Stimulated activated CD4-positive, alpha-beta T cell treated with anti-CD3 and anti-CD28 coated beads, Interleukin-4, amount 100 ng/mL, for 24 hours (primary cell): ENCODE data around the gene ASCC3.
"Not testable (repeated sequence)": the region's sequence is repeated elsewhere in the genome, so short reads cannot be mapped to it uniquely, and the experiment has no call there.

Source experiments
- DNase-seq: peaks from one replicate; pipeline ENCODE4 v3.0.0-alpha.2; 2020

Gene ASCC3

DNA sequence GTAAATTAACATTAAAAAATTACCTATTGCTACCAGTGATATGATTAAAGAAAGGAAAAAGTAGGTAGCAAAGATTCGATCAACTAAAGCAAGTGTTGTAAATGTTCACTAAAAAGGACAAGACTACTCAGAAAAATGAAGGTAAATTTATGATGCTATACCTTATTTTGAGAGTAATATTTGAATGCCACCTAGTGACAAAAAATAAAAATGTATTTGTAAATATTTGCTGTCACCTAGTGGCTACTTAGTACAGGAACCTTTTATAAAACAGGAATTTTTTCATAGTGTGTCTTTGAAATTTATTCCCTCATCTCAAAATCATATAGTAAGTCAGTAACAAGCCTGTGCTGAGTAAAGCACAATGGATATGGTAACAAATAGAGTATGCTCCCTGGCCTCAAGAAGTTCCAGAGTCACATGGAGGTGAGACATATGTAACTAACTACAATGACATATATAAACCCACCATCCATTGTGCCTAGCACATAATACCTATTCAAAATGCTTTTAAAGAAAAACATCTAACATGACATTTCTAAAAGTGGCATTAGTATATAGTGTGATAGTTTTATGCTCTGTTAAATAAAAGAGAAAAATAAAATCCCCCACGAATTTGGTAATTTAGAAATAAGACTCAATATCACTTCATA is 223.3 kb downstream of the ASCC3 start:
- DNase-seq = no peak

GRCh38 chr6:100641147-100641546 is 240.0 kb downstream of the ASCC3 start:
- DNase-seq = not testable (repeated sequence)

- DNase-seq = no peak
Measured at GRCh38 chr6:100633096-100633777, 247.9 kb downstream of the ASCC3 start.

DNA sequence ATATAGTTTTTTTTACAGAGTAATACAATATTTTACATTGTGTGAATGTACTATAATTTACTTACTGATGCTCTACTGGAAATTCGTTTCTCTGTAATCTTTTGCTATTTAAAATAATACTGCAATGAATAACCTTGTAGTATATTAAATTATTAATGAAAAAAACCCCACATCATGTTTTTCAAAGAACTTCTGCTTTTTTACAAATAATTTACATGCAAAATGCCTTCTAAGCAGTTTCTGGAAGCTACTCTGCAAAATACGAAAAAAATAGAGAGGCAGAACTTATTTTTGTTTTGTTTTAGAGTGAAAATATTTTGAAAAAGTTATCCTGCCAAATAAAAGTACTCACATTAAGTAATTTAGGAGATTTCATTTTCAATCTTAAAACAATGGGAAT is 250.6 kb downstream of the ASCC3 start:
- no peak for DNase-seq

DNA sequence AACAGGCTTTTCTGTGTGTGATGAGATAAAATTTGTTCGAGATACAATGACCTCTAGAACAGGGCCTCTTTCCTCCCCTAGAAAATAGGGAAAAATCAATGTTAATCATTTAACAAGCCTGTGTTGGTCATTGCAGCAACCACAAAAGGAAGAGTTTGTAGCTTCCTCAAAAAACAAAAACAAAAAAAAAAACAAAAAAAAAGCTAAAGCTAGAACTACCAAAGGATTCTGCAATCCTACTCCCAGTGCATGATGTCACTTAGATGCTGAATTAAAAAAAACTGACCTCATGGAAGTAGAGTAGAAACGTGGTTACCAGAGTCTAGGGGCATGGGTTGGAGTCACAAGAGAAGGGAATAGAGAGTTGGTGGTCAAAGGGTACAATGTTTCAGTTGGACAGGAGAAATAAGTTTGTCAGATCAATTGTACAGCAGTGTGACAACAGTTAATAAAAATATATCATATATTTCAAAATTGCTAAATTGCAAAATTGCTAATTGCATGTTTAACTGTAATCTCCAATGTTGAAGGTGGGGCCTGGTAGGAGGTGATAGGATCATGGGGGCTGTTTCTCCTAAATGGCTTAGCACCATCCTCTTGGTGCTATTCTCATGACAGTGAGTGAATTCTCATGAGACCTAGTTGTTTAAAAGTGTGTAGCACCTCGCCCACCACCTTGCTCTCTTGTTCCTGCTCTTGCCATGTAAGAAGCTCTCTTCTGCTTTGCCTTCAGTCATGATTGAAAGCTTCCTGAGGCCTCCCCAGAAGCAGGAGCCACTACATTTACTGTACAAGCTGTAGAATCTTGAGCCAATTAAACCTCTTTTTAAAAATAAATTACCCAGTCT is 253.0 kb downstream of the ASCC3 start:
- no peak for DNase-seq

GRCh38 chr6:100626721-100627120 is 254.4 kb downstream of the ASCC3 start:
- DNase-seq = no peak

GRCh38 chr6:100622907-100623692 is 258.0 kb downstream of the ASCC3 start:
- no peak for DNase-seq

DNA sequence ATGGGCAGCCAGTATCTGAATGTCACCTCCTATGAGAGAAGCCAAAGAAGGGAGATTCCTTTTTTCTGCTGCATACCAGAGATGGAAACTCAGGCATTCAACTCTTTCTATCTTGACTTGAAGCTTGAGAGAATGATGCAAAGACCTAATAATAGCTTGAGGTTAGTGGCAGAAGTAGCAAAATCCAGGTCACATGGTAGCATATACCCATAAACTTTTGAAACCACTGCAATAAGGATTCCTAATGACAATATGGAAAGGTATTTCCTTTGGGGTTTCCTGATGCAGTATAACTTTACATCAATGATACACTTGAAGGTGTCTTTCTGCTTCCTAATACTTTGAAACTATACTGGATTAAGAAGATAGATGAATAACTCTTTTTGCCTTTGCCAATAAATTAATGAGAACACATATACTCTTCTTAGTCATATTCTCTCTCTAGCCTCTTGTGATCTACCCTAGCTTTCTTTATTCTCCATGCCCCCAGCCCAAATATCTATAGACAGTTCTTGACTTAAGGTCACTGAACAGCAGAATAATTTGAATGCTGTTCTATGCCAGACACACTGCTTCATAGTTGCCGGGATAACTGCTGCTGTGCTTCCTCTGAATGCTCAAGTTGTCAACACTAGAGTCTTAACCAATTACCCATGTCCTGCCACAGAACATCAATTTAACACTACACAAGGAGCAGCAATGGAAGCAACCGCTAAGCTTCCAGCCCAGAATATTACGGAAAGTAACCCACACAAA is 260.9 kb downstream of the ASCC3 start:
- no peak for DNase-seq

DNA sequence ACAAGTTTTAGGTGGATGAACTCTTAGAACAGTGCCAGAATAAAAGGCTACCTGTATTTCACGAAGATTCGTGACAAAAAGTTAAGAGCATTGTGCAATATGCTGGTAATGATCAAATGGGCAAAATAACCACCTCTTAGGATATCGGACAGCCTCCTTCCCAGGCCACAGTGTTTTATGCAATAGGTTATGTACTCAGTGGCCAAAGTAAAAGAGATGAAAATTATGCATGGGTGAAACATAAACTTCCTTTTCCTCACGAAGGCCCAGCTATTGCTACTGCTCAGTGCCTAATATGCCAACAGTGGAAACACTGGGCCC is 262.8 kb downstream of the ASCC3 start:
- no peak for DNase-seq

GRCh38 chr6:100617633-100618350 is 263.3 kb downstream of the ASCC3 start:
- no peak for DNase-seq

- no peak for DNase-seq
Measured at GRCh38 chr6:100614933-100615332, 266.2 kb downstream of the ASCC3 start.

DNA sequence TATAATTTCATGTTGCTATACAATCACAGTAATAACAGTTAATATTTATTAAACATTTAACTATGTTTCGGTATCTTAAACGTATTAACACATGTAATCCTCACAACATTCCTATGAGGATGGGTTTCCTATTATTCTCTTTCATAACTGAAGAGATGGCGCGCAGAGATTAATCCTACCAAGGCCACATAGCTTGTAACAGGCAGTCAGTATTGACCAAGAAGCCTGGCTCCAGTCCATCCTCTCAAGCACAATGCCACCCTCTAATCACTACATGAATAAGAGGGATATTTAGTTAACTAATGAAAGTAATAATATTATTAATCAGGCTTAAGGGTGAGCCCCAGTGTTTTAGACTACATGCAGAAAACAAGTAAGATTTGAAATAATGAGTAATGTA is 266.7 kb downstream of the ASCC3 start:
- no peak for DNase-seq

DNA sequence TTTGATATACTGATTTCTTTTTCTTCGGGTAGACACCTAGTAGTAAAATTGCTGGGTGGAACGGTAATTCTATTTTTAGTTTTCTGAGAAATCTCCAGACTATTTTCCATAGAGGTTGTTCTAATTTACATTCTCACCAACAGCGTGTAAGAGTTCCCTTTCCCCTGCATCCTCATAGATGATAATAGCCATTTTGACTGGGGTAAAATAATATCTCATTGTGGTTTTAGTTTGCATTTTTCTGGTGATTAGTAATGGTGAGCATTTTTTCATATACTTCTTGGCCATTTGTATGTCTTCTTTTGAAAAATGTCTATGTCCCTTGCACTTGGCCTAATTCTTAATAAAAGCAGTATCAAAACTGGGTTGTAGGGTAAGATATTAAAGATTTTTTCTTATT is 267.5 kb downstream of the ASCC3 start:
- DNase-seq = no peak

GRCh38 chr6:100612094-100612493 is 269.0 kb downstream of the ASCC3 start:
- no peak for DNase-seq

DNA sequence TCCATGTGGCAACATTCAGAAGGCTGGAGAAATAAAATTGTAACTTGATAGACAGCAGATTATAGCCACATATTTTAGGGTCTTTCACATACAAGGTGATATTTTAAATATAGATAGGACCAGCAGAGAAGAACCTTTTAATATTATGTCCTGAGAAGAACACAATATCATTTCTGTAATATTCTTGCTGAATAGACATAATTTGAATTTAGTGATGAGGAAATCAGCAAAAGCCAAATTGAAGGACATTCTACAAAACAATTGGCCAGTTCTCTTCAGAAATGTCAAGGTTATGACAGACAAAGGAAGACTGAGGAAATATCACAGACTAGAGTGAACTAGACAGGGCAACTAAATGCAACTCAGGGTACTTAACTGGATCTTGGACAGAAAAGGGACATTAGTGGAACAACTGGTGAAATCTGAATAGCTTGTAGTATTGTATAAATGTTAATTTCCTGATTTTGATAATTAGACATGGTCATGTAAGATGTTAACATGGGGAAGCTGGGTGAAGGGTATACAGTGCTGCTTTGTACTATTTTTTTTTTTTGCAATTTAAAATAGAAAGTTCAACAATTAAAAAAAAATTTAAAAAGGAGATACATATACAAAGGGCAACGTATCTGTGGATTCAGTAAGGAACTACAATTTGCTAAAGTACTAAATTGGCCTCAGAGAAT is 281.9 kb downstream of the ASCC3 start:
- no peak for DNase-seq

- no peak for DNase-seq
Measured at GRCh38 chr6:100595456-100595855, 285.7 kb downstream of the ASCC3 start.

- DNase-seq = no peak
Measured at GRCh38 chr6:100593522-100593921, 287.6 kb downstream of the ASCC3 start.

DNA sequence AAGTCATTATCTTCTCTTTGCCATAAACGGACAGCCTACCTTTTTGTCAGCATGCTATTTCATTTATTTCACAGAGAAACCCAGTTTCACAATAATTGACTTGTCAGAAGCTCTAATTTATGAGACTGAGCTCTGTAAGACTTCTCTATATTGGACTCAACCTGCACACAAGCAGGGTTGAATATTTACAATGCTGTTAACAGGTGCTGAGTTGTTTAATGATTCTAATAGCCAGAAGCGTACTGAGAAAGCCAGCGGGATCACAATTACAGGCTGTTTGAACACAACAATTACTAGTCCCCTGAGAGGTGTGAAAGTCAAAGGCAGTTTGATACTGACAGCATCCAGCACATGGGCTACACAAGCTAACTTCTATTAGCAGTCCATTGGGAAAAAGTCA is 288.2 kb downstream of the ASCC3 start:
- DNase-seq = no peak

GRCh38 chr6:100577425-100577824 is 303.7 kb downstream of the ASCC3 start:
- DNase-seq = no peak

DNA sequence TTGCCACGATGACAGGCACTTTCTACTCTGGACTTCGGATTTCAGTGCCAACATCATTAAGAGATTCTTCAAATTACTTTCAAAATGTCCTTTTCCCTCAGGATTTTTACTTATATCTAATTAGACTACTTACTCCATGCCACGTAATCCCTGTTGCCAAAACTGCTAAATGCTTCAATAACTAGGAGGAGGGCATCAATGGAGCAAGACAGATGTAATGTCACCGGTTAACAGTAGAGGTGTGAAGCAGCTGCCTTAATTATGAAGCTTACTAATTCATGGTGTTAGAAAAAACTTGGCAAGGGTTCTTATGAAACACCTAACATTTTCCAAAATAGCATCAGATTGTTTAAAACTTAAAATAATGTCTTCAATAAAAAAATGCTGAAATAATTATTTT is 305.2 kb downstream of the ASCC3 start:
- DNase-seq = no peak

GRCh38 chr6:100574836-100575235 is 306.3 kb downstream of the ASCC3 start:
- DNase-seq = no peak
